Fibroblast of skin of right quadriceps (primary cell): ENCODE results near the gene TSPAN4.

Source experiments
- DNase-seq: peaks from one replicate; pipeline ENCODE4 v3.0.0-alpha.2; 2013

TSPAN4 gene

GRCh38 chr11:852762-853161, 10.1 kb downstream of the TSPAN4 start:
- no peak for DNase-seq

- DNase-seq, result no peak
These were observed 11.2 kb downstream of the TSPAN4 start for GRCh38 chr11:853682-854448.

DNA sequence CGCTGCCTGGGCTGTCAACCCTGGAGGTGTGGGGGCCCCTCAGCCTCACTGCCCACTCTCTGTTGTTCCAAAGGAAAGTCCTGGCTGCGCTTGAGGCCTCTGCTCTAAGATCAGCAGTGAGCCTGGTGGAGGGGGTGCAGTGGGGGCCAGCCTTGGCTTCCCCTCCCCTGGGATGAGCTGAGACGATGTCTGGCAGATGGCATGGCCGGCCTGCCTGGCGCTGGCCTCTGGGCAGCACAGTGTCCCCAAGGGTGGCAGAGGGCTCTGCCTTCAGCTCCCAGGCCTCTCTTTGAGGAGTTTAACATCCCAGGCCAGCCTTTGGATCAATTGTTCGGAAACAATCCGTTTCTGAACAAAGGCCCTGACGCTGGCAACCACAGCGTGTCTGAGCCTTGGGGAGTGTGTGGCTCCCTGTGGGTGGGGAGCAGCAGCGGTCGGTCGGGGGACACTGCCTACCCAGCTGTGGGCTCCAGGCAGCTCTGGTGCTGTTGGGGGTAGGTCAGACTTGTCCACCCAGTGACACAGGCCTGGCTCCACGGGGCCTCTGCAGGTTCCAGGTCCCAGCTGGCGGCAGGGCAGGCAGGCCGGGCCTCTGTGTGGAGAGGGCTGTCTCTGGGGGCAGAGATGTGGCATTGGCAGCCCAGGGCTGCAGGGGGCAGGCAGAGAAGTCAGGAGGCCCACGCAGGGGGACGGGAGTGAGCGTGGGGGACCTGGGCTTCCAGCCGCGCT, 12.1 kb downstream of the TSPAN4 start:
- DNase-seq, result no peak

DNA sequence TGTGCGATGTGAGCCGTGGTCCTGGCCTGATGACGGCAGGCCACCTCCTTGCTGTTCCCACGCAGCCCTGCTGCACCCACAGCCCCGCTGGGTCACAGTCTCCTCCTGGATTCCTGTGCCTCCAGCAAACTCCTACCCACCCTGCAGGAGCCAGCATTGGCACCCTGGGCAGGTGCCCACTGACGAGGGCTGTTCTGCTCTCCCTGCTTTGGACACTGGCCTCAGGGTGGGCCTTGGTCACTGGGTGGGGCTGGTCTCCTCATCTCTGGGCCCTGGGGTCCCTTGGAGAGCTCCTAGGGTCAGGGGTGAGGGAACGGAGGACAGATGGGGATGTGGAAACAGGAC, 12.7 kb downstream of the TSPAN4 start:
- DNase-seq, result no peak

DNA sequence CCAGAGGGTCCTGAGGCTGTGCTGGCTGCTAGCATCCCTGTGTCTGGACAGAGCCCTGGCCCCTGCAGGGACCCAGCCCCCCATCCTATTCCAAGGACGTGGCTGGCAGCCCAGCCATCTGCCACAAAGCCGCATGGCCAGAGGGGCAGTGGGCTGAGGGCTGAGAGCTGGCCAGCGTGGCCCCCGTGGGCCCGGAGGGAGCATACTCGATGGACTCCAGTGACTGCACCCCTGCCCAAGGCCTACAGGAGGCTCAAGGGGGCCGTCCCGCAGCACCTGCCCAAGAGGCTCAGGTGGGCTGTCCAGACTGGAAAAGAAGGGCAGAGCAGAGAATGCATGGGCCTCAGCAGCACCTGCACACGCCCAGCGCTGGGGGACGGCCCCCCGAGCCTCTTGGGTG, 13.1 kb downstream of the TSPAN4 start:
- no peak for DNase-seq

DNA sequence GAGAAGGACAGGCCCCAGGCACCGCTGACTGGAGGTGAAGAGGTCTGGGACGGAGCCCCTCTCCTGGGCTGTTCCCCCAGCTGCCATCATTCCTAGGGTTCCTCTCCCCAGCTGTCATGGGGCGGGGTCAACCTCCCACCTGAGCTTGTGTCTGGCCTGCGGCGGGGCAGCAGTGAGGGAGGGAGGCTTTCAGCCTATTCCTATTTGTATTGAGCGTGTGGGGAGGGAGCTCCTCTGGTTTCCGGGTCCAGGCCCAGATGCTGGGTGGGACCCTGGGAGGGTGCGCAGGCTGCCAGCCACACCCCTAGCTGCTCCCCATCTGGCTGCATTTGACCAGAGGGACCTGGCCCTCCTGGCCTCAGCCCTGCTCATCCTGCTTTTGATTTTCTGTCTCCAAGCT, 13.7 kb downstream of the TSPAN4 start:
- no peak for DNase-seq

- DNase-seq, result no peak
These were observed 15.6 kb downstream of the TSPAN4 start for GRCh38 chr11:858053-858761.

GRCh38 chr11:858762-859339, 16.2 kb downstream of the TSPAN4 start:
- DNase-seq, result no peak

DNA sequence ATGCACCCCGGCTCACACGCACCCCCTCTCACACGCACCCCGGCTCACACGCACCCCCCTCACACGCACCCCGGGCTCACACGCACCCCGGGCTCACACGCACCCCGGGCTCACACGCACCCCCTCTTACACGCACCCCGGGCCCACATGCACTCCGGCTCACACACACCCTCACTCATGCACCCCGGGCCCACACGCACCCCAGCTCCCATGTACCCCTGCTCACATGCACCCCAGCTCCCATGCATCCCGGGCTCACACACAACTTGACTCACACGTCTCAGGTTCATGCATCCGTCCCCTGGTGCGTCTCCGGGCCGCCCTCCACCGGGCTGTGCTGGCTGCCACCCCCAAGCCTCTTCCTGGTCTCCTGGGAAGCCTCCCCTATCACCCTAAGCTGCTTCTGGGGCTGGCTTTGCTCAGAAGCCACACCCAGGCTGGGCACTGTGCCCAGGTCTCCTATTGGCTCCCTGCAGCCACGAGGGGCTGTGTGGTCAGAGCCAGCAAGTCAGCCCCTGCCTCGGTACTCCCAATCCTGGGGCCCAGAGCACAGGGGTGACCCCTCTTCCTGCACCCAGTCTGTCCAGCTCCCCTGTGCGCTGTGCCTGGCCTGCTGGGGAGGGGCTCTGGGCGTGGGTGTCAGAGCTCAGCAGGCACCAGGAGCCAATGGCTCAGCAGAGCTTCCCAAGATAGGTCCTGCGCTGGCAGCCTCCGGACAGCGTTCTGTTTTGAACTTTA, 16.9 kb downstream of the TSPAN4 start:
- DNase-seq, result peak; percentile 78

DNA sequence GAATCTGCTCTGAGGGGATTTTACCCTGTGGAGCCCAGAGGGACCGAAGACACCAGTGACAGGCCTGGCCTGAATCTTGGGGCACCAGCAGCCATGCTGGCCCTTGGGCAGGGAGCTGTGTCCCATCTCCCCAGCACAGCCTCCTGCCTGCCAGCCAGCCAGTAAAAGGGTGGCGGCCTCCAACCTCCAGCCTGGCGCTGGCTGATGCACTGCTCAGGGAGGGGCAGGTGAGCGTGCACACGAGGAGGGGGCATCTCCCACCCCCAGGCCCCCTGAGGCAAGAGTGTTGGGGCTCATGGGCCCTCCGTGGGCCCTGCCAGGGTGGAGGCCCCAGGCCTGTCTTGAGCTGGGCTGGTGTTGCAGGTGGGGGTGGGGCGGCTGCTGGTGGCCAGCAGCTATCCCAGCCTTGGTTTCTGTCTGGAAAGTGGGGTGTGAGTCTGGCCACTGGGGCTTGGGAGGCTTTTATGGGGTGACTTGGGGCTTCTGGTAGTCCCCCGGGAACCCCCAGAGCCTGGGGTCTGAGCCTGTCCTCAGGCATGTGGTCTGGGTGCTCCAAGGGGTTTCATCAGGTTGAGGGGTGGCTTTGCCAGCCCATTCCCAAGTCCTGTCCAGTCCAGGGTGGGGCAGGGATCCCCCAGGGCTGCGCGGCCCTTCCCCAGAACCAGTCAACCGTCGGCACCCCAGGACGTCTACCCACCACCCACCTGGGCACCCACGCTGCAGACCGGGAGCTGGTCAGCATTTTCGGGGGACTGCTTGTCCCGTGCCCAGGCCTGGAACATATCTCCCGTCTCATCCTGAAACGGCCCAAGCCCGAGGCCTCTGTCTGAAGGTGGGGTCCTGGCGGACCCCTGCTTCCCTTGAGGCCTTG, 17.8 kb downstream of the TSPAN4 start:
- DNase-seq, result no peak

DNA sequence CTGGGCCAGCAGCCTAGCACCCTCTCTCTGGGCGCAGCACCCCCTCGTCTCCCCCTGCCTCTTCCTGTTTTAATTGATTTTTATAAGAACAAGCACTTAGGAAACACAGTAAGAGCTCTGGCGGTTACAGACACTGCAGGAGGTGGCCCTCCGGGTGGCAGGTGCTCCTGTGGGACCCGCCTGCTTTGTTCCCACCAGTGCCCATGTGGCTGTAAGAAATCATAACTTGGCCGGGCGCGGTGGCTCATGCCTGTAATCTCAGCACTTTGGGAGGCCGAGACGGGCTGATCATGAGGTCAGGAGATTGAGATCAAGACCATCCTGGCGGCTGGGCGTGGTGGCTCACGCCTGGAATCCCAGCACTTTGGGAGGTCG, 18.4 kb downstream of the TSPAN4 start:
- no peak for DNase-seq

DNA sequence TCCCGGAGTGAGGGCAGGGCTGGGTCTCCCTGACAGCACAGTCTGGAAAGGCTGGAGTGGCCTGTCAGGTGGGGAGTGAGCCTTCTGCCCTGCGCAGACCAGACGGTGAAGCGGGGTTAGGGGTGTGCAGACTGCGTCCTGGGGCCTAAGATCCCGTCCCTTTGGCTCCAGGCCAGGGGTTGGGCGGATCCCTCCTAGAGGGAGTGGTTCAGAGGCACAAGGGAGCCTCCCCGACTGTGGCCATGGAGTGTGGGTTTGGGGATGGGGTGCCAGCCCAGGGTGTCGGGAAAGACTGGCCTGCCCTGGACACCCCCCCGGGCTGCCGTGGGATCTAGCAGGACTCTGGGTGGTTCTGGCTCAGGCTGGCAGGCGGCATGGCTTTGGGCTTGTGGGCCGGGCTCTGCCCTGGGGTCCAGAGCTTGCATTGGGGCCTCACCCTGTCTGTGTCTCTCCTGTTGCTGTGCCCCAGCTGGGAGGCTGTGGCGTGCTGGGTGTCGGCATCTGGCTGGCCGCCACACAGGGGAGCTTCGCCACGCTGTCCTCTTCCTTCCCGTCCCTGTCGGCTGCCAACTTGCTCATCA, 19.5 kb downstream of the TSPAN4 start:
- no peak for DNase-seq

DNA sequence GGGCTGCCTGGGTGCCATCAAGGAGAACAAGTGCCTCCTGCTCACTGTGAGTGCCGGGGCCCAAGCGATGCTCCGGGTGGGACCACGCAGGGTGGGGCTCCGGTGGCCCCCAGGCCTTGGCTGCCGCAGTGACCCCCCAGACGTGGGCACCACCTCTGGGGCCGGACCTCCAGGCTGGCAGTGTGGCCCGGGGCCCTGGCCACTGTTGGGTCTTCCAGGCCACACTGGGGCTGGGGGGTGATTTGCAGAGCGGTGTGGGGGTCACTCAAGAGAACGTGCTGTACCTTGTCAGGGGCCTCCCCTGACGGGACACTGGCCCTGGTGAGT, 20.0 kb downstream of the TSPAN4 start:
- DNase-seq, result no peak

DNA sequence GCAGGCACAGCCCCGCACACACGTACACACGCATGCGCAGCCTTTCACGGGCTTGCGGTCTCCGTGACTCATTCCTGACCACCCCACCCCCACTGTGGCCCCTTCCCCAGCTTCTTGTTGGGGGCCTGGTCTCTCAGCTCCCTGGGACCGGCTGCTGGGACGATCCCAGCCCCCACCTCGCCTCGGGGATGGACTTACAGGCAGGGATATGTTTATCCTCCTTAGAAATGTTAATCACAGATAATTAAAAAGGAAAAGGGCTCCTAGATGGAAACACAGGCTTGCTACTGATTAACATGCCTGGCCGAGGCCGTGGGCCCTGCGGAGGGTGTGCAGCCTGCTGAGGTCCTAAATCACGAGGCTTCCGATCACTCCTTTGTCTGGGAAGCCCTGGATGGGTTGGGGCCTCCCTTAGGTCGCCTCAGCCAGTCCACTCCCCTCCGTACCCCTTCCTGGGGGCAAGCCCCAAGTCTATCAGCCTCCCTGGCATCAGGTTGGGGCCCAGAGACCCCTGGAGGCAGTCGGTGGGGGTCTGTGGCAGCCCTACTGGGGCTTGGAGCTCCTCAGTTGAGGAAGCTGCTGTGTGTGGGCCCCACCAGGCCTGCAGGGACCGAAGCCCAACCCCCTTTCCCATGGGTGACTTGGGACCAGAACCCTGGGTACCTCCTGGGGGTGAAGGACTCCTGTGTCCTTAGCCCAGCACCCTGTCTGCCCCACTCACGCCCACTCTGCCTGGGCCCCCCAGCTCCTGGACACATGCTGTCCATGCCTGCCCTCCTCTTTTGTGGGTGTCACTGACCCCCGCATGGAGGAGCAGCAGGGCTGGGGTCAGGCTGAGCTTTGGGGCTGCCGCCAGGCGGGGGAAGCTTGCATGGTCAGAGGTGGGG, 20.6 kb downstream of the TSPAN4 start:
- peak; percentile 48 for DNase-seq

DNA sequence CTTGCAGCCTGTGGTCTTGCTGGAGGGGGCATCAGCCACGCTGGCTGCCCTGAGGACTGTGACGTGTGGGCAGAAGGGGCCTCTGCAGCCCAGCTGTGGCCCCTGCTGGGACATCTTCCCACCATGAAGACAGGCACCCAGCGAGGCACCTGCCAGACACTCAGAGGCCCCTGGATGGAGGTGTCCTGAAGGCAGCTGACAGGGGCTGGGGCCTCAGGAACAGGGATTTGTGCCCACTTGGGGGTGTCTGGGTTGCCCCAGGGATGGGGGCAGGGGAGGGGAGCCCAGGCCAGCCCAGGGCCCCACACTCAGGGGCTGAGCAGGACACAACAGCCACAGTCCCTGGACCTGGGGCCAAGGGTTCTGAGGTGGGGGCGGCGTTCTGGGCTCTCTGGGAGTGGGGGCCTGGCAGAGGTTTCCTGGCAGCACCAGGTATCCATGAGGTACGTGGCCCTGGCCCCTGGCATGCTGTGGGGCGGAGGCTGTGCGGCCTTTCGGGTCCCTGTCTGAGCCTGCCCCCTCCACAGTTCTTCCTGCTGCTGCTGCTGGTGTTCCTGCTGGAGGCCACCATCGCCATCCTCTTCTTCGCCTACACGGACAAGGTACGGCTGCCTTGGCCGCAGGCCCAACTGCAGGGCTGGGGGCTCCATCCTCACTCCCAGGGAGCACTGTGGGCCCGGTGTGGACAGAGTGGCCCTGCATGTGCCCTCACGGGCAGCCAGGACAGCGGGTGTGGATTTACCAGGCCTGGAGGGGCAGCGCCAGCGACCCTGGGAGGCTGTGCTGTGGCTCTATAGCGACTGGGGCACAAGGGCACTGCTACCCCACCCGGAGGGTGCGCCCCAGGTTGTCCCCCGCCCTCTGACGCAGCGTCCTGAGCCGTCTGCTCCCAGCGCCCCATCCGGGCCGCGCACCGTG, 21.5 kb downstream of the TSPAN4 start:
- no peak for DNase-seq

DNA sequence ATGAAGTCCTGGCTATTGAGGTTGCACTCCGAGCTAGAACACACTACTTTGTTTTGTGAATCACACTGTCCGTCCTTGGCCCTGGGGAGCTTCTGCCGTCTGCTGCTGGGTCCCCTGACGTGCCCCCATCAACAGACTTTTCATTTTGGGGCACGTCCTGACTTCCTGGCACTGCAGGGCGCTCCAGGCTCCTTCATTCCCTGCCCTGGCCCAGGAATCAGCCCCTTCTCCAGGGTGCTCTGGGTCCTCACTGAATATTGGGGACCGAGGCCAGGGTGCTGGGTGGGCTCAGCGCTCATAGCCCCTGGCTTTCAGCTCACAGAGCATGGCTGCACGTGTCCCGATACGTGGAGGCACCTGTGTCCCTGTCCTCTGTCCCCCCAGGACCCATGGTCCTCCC, 22.2 kb downstream of the TSPAN4 start:
- DNase-seq, result no peak

GRCh38 chr11:865462-866430, 23.1 kb downstream of the TSPAN4 start:
- no peak for DNase-seq

DNA sequence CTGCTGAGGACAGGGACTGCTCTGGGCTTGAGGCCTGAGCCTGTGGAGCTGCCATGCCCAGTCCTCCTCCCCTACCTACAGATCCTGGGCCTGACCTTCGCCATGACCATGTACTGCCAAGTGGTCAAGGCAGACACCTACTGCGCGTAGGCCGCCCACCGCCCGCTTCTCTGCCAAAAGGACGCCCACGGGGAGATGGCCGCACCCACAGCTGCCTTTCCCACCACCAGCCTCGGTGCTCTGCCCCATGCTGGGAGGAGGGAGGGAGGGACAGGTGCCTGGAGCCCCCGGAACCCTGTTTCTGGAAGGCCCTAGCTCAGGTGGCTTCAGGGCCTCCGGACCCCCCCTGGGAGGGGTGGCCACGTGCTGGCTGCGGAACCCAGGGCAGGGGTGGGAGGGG, 23.8 kb downstream of the TSPAN4 start:
- no peak for DNase-seq
